H9 (cell line): ENCODE measurements around the gene GNLY. TPM values are rescaled to one million over a fixed set of nuclear protein-coding genes. Genes with fewer than 3 reads are reported as not detected.

ENCODE experiments used
- DNase-seq: peaks from one replicate; pipeline ENCODE4 v3.0.0-alpha.2; 2017
- H2AFZ ChIP-seq: one replicate; pipeline ENCODE4 v1.6.1; 2013; ENCODE audit warnings: mild to moderate bottlenecking, low read length, control low read depth, moderate library complexity
- H2AK5ac ChIP-seq: 2 replicates; pipeline ENCODE4 v1.6.1; 2013; ENCODE audit warnings: low read length, control low read depth, mixed read lengths; ENCODE audit not compliant: insufficient read length
- H2BK120ac ChIP-seq: one replicate; pipeline ENCODE4 v1.6.1; 2013; ENCODE audit warnings: low read depth, mild to moderate bottlenecking, low read length, control low read depth, inconsistent platforms; ENCODE audit not compliant: poor library complexity, severe bottlenecking
- H2BK12ac ChIP-seq: 2 replicates; pipeline ENCODE4 v1.6.1; 2013; ENCODE audit warnings: low read length, control low read depth, mixed read lengths, low read depth; ENCODE audit not compliant: insufficient read length
- H2BK15ac ChIP-seq: 2 replicates; pipeline ENCODE4 v1.6.1; 2013; ENCODE audit warnings: low read depth, low read length, control low read depth
- H2BK20ac ChIP-seq: one replicate; pipeline ENCODE4 v1.6.1; 2013; ENCODE audit warnings: low read depth, mild to moderate bottlenecking, low read length, control low read depth, inconsistent platforms; ENCODE audit not compliant: poor library complexity, severe bottlenecking
- H2BK5ac ChIP-seq: 2 replicates; pipeline ENCODE4 v1.6.1; 2013; ENCODE audit warnings: low read length, control low read depth, mixed read lengths; ENCODE audit not compliant: insufficient read length
- H3K14ac ChIP-seq: 2 replicates; pipeline ENCODE4 v1.6.1; 2013; ENCODE audit warnings: low read length, control low read depth; ENCODE audit not compliant: insufficient read depth
- H3K18ac ChIP-seq: 2 replicates; pipeline ENCODE4 v1.6.1; 2013; ENCODE audit warnings: low read depth, mild to moderate bottlenecking, mixed read lengths, low read length, control low read depth; ENCODE audit not compliant: insufficient read length
- H3K23ac ChIP-seq: 2 replicates; pipeline ENCODE4 v1.6.1; 2013; ENCODE audit warnings: low read length, control low read depth, mixed read lengths, low read depth; ENCODE audit not compliant: insufficient read length
- H3K23me2 ChIP-seq: 2 replicates; pipeline ENCODE4 v1.6.1; 2013; ENCODE audit warnings: low read depth, mild to moderate bottlenecking, mixed read lengths, low read length, control low read depth; ENCODE audit not compliant: insufficient read length, poor library complexity, severe bottlenecking
- H3K27ac ChIP-seq: 2 replicates; pipeline ENCODE4 v1.5.1; 2013; ENCODE audit warnings: low read length, control low read depth, mixed read lengths, low read depth; ENCODE audit not compliant: insufficient read length
- H3K27me3 ChIP-seq: 2 replicates; pipeline ENCODE4 v1.6.1; 2013; ENCODE audit warnings: low read length, control low read depth, inconsistent platforms; ENCODE audit not compliant: insufficient read depth
- H3K4ac ChIP-seq: 2 replicates; pipeline ENCODE4 v1.6.1; 2013; ENCODE audit warnings: low read depth, mild to moderate bottlenecking, control low read depth, inconsistent platforms, low read length, moderate library complexity
- H3K4me1 ChIP-seq: 2 replicates; pipeline ENCODE4 v1.6.1; 2013; ENCODE audit warnings: low read length, control low read depth, inconsistent platforms; ENCODE audit not compliant: insufficient read depth
- H3K4me2 ChIP-seq: 2 replicates; pipeline ENCODE4 v1.6.1; 2013; ENCODE audit warnings: low read length, control low read depth, mixed read lengths; ENCODE audit not compliant: insufficient read length, insufficient read depth
- H3K56ac ChIP-seq: 2 replicates; pipeline ENCODE4 v1.6.1; 2013; ENCODE audit warnings: low read depth, mild to moderate bottlenecking, mixed read lengths, low read length, control low read depth; ENCODE audit not compliant: insufficient read length
- H3K79me1 ChIP-seq: 2 replicates; pipeline ENCODE4 v1.6.1; 2013; ENCODE audit warnings: low read depth, mild to moderate bottlenecking, moderate library complexity, low read length, control low read depth, inconsistent platforms; ENCODE audit not compliant: insufficient read depth, poor library complexity, severe bottlenecking
- H3K79me2 ChIP-seq: 2 replicates; pipeline ENCODE4 v1.6.1; 2013; ENCODE audit warnings: low read length, control low read depth, inconsistent platforms; ENCODE audit not compliant: insufficient read depth
- H3K9ac ChIP-seq: 2 replicates; pipeline ENCODE4 v1.6.1; 2013; ENCODE audit warnings: low read length, control low read depth, mixed read lengths; ENCODE audit not compliant: insufficient read length; ENCODE audit errors: extremely low read depth
- H3K9me3 ChIP-seq: one replicate; pipeline ENCODE4 v1.6.1; 2013; ENCODE audit warnings: low read depth, low read length, inconsistent platforms; ENCODE audit not compliant: control insufficient read depth
- H3T11ph ChIP-seq: one replicate; pipeline ENCODE4 v1.6.1; 2013; ENCODE audit warnings: mild to moderate bottlenecking, low read length, control low read depth, inconsistent platforms
- H4K20me1 ChIP-seq: one replicate; pipeline ENCODE4 v1.6.1; 2013; ENCODE audit not compliant: control insufficient read depth, insufficient read length, insufficient read depth
- H4K5ac ChIP-seq: 2 replicates; pipeline ENCODE4 v1.6.1; 2013; ENCODE audit warnings: low read depth, mild to moderate bottlenecking, mixed read lengths, low read length, control low read depth; ENCODE audit not compliant: insufficient read length
- H4K8ac ChIP-seq: replicated peaks from 2 replicates; pipeline ENCODE4 v1.6.1; 2013; ENCODE audit warnings: low read length, control low read depth, mixed read lengths, low read depth; ENCODE audit not compliant: insufficient read length
- H4K91ac ChIP-seq: 2 replicates; pipeline ENCODE4 v1.6.1; 2013; ENCODE audit warnings: low read depth, mild to moderate bottlenecking, moderate library complexity, mixed read lengths, low read length, control low read depth; ENCODE audit not compliant: insufficient read length
- H3K27ac Mint-ChIP-seq, 3 experiments: 2 replicates in 2 of 3; 3 replicates in 1 of 3; pipeline ENCODE4 v1.8.0; 2020 to 2021; ENCODE audit warnings: mixed read lengths in 3 of 3, mild to moderate bottlenecking in 1 of 3, moderate library complexity in 1 of 3
- H3K27me3 Mint-ChIP-seq: 2 replicates; pipeline ENCODE4 v1.8.0; 2021; ENCODE audit warnings: low read depth, mild to moderate bottlenecking, moderate library complexity, mixed read lengths
- H3K36me3 Mint-ChIP-seq, 3 experiments: 2 replicates in 2 of 3; 3 replicates in 1 of 3; pipeline ENCODE4 v1.8.0; 2020 to 2021; ENCODE audit warnings: low read depth in 3 of 3, mixed read lengths in 3 of 3; ENCODE audit not compliant: insufficient read depth in 1 of 3
- H3K4me1 Mint-ChIP-seq, 2 experiments: 2 replicates each; pipeline ENCODE4 v1.8.0; 2020; ENCODE audit warnings: mixed read lengths in 2 of 2
- H3K4me3 Mint-ChIP-seq, 2 experiments: 2 replicates in 1 of 2; 3 replicates in 1 of 2; pipeline ENCODE4 v1.8.0; 2020 to 2021; ENCODE audit warnings: mild to moderate bottlenecking in 2 of 2, mixed read lengths in 2 of 2, moderate library complexity in 1 of 2
- H3K9me3 Mint-ChIP-seq, 2 experiments: 2 replicates in 1 of 2; 3 replicates in 1 of 2; pipeline ENCODE4 v1.8.0; 2020; ENCODE audit warnings: mild to moderate bottlenecking in 2 of 2, mixed read lengths in 2 of 2, moderate library complexity in 1 of 2
- CTCF ChIP-seq: fragments of 200-600 bp; sonication (generic); conservative IDR thresholded peaks from 3 replicates; pipeline ENCODE4 v1.8.0; 2021; ENCODE audit warnings: antibody characterized with exemption, mild to moderate bottlenecking
- WGBS: extraction: QIAGEN DNeasy Blood & Tissue Kit; methylation state at CpG from one replicate; pipeline ENCODE4 v1.1.7; 2013; ENCODE audit warnings: missing lambda C conversion rate, low lambda C conversion rate, mixed read lengths; ENCODE audit not compliant: insufficient read length; ENCODE audit errors: extremely low coverage; 5-methylcytosine and 5-hydroxymethylcytosine counted together
- total RNA-seq: library from RNA; stranded (reverse); gene quantifications from 2 replicates; pipeline ENCODE4 v1.2.1, GENCODE V29; 2021

GNLY gene
- total RNA-seq, 1 experiment from 2014 or later, result not detected

- no CpG with 5 or more reads among the region's 3 CpGs for WGBS
- peaks cover 19 to 26% of the 10 kb centered on the region in 2 experiments for H3K4me1 Mint-ChIP-seq
- Histone ChIP-seq H3K4me1 (no peaks in the 10 kb centered on the region; the same call in 1 of the 2 replicates), H3K27ac (no peak overlapping the region), H3K4ac (no peak overlapping the region), H4K91ac (no peak overlapping the region), H4K20me1 (no peaks in the 10 kb centered on the region), H3K23me2 (no peaks in the 10 kb centered on the region), H4K5ac (no peak overlapping the region), H3K79me2 (no peaks in the 10 kb centered on the region), H4K8ac (no peak overlapping the region), H3K56ac (no peak overlapping the region), H2AK5ac (no peak overlapping the region), H2BK12ac (no peak overlapping the region), H3K9me3 (no peaks in the 10 kb centered on the region), H3K14ac (no peak overlapping the region), H3K18ac (no peak overlapping the region), H2BK20ac (no peak overlapping the region), H3K27me3 (peaks cover 3% of the 10 kb centered on the region; the same call in 1 of the 2 replicates), H2BK5ac (no peak overlapping the region), H3K9ac (no peak overlapping the region), H3K79me1 (no peaks in the 10 kb centered on the region), H3K23ac (no peak overlapping the region), H2BK15ac (no peak overlapping the region), H3K4me2 (no peak overlapping the region), H3T11ph (no peak overlapping the region), H2BK120ac (no peak overlapping the region), H2AFZ (no peak overlapping the region)
- H3K27ac Mint-ChIP-seq, result no peak overlapping the region
- H3K4me3 Mint-ChIP-seq, result no peak overlapping the region
- H3K27me3 Mint-ChIP-seq, result peaks cover 13% of the 10 kb centered on the region
- TF ChIP-seq CTCF, result no peak
- DNase-seq, result no peak
- H3K36me3 Mint-ChIP-seq, result no peaks in the 10 kb centered on the region
- no peaks in the 10 kb centered on the region for H3K9me3 Mint-ChIP-seq
Measured at GRCh38 chr2:85704038-85704437, 9.9 kb downstream of the GNLY start.
